Measurements from ENCODE around the gene C12orf43.

DNA sequence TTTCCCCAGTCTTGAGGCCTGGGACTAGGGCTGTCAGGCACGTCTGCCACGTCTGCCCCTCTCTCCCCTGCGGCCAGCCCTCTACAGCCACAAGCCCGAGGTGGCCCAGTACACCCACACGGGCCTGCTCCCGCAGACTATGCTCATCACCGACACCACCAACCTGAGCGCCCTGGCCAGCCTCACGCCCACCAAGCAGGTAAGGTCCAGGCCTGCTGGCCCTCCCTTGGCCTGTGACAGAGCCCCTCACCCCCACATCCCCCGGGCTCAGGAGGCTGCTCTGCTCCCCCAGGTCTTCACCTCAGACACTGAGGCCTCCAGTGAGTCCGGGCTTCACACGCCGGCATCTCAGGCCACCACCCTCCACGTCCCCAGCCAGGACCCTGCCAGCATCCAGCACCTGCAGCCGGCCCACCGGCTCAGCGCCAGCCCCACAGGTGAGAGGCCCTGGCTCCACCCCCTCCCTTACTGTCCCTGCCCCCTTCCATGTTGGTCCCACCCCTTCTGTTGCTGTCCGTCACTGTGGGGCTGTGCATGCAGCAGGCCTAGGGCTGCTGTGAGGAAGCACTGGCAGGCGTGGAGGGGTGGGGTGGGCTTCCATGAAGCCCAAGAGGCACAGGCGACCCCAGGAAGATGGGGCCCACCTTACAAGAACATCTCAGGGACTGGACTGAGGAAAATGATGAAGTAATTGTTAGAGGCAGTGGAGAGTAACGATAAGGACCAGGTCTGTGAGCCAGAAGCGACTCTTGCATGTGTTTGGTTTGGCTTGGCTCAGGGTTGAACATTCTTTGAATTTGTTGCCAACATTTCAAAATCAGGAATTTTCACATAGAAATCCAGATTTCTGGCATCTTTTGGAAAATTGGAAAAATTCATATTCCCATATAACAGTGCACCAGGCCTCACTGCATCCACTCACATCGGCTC is 16.8 kb downstream of the C12orf43 start:
- TF ChIP-seq, protein P1, sequence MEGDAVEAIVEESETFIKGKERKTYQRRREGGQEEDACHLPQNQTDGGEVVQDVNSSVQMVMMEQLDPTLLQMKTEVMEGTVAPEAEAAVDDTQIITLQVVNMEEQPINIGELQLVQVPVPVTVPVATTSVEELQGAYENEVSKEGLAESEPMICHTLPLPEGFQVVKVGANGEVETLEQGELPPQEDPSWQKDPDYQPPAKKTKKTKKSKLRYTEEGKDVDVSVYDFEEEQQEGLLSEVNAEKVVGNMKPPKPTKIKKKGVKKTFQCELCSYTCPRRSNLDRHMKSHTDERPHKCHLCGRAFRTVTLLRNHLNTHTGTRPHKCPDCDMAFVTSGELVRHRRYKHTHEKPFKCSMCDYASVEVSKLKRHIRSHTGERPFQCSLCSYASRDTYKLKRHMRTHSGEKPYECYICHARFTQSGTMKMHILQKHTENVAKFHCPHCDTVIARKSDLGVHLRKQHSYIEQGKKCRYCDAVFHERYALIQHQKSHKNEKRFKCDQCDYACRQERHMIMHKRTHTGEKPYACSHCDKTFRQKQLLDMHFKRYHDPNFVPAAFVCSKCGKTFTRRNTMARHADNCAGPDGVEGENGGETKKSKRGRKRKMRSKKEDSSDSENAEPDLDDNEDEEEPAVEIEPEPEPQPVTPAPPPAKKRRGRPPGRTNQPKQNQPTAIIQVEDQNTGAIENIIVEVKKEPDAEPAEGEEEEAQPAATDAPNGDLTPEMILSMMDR (IDR thresholded peaks at IDR 0.05): no peak
- TF ChIP-seq EZH2 (IDR thresholded peaks at IDR 0.05) (no peak), EZH2phosphoT487 (IDR thresholded peaks at IDR 0.05) (no peak)
